HG03097 (cell line): Measurements from ENCODE around the gene CNTD1.

Source experiments
- ATAC-seq: cut with Tn5 transposase; IDR thresholded peaks from one replicate; pipeline ENCODE4 v1.9.1; 2021; ENCODE audit not compliant: unreplicated experiment, low FRiP score

Gene CNTD1

GRCh38 chr17:42803074-42803883 is 4.6 kb downstream of the CNTD1 start:
- no peak for ATAC-seq

- no peak for ATAC-seq
These were observed 6.3 kb downstream of the CNTD1 start for GRCh38 chr17:42804918-42805367.

GRCh38 chr17:42806249-42806648 is 7.6 kb downstream of the CNTD1 start:
- no peak for ATAC-seq

GRCh38 chr17:42809250-42809649 is 10.6 kb downstream of the CNTD1 start:
- ATAC-seq: no peak

GRCh38 chr17:42814633-42815399 is 16.2 kb downstream of the CNTD1 start:
- no peak for ATAC-seq

- no peak for ATAC-seq
These were observed 19.2 kb downstream of the CNTD1 start for GRCh38 chr17:42817866-42818265.

- ATAC-seq: no peak
These were observed 19.7 kb downstream of the CNTD1 start for GRCh38 chr17:42818379-42818778.

GRCh38 chr17:42819939-42820535 is 21.4 kb downstream of the CNTD1 start:
- no peak for ATAC-seq

- no peak for ATAC-seq
These were observed 22.5 kb downstream of the CNTD1 start for GRCh38 chr17:42821176-42821575.

- ATAC-seq: no peak
These were observed 28.8 kb downstream of the CNTD1 start for GRCh38 chr17:42827472-42827871.

- ATAC-seq: no peak
These were observed 32.3 kb downstream of the CNTD1 start for GRCh38 chr17:42830971-42831370.

- ATAC-seq: no peak
These were observed 33.7 kb downstream of the CNTD1 start for GRCh38 chr17:42832213-42832933.

GRCh38 chr17:42832934-42833766 is 34.5 kb downstream of the CNTD1 start, which contains the start of gene PSME3:
Gene PSME3 (plus strand): TSS chr17:42833397. CDS start chr17:42833632, 235 bp downstream.
- peak; percentile 80 for ATAC-seq

GRCh38 chr17:42833767-42834422 is 35.2 kb downstream of the CNTD1 start:
- ATAC-seq: no peak

- no peak for ATAC-seq
These were observed 37.1 kb downstream of the CNTD1 start for GRCh38 chr17:42835732-42836131.

- ATAC-seq: no peak
These were observed 43.5 kb downstream of the CNTD1 start for GRCh38 chr17:42841975-42842685.

- ATAC-seq: no peak
These were observed 44.8 kb downstream of the CNTD1 start for GRCh38 chr17:42843358-42843934.

- ATAC-seq: no peak
These were observed 45.6 kb downstream of the CNTD1 start, which contains the start of gene AOC2 for GRCh38 chr17:42844271-42844670. Gene AOC2 (plus strand): TSS chr17:42844580. CDS start chr17:42844627, 47 bp downstream.
